GM12891 (cell line): ENCODE results near the gene ZFPM1.

ENCODE experiments used
- DNase-seq: peaks from one replicate; pipeline ENCODE4 v3.0.0; 2011; ENCODE audit warnings: low spot score; ENCODE audit not compliant: insufficient read length
- FAIRE-seq: peaks from 2 replicates; lab custom pipeline; 2011; peaks lifted over from hg19 to GRCh38; lab: Jason Lieb, UNC
- PAX5 ChIP-seq: IDR thresholded peaks from 2 replicates; pipeline ENCODE4 v1.6.1; 2011; ENCODE audit warnings: low read length, moderate library complexity, mild to moderate bottlenecking; ENCODE audit not compliant: insufficient read depth, severe bottlenecking
- POLR2A ChIP-seq: IDR thresholded peaks from 2 replicates; pipeline ENCODE4 v1.6.1; 2011; ENCODE audit warnings: low read depth, low read length, control low read depth
- POLR2AphosphoS5 ChIP-seq: IDR thresholded peaks from 2 replicates; pipeline ENCODE4 v1.6.1; 2011; ENCODE audit warnings: low read depth, low read length, control low read depth
- POU2F2 ChIP-seq: IDR thresholded peaks from 2 replicates; pipeline ENCODE4 v1.6.1; 2011; ENCODE audit warnings: low read depth, mild to moderate bottlenecking, control low read depth, low read length, moderate library complexity
- SPI1 ChIP-seq: IDR thresholded peaks from 2 replicates; pipeline ENCODE4 v1.6.1; 2011; ENCODE audit warnings: low read depth, low read length, control low read depth
- TAF1 ChIP-seq: IDR thresholded peaks from 2 replicates; pipeline ENCODE4 v1.6.1; 2011; ENCODE audit warnings: low read depth, low read length, control low read depth

The ZFPM1 gene

DNA sequence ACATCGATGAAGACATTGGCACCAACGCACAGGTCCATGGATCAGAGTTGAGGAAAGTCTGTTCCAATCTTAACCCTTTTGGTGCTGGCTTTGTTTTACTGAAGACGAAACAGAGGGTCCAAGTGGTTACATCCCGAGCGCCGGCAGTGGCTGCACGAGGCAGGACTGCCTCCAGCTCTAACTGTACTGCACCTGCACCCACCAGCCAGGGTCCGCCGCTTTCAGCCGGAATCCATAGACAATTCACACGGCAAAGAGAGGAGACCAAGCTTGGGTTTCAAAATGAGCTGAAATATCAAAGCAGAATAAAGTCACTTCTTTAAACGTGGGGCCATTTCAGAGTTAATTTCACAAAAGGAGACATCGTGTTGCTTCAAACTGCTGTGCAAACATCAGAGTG is 95.9 kb downstream of the ZFPM1 start:
- DNase-seq (no peak), FAIRE-seq (no peak)
- TF ChIP-seq SPI1 (no peak), POU2F2 (no peak), PAX5 (no peak)

DNA sequence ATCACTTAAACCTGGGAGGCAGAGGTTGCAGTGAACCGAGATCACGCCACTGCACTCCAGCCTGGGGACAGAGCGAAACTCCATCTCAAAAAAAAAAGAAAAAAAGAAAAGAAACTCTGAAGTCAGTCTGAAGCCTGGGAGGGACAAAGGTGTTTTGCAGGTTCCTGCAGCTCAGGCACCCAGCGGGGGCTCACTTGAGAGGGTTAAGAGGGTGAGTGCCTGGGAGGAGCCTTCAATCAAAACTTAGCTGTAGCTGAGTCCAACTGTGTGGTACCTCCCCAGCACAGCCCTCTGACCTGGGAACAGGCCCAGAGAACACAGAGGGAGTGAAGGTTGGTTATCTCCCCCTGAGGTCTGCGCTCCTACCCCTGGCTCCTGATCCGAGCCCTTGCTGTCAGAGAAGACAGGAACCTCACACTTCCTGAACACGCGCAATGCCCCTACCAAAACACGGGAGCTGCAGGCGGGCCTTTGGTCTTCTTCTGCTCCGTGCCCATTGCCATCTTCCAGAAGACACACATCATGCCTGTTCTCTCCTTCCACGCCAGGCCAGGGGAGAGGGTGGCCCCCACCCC is 96.7 kb downstream of the ZFPM1 start:
- FAIRE-seq (no peak), DNase-seq (no peak)
- no peak for TF ChIP-seq SPI1
- no peak for TF ChIP-seq TAF1
- TF ChIP-seq POU2F2, result no peak
- no peak for TF ChIP-seq POLR2A
- TF ChIP-seq PAX5, result no peak
- TF ChIP-seq POLR2AphosphoS5, result no peak

GRCh38 chr16:88550246-88550661 is 97.2 kb downstream of the ZFPM1 start:
- DNase-seq (no peak), FAIRE-seq (peak; percentile 20)
- TF ChIP-seq SPI1 (peak; percentile 20; the same call in 1 of the 2 replicates), POLR2AphosphoS5 (no peak)

GRCh38 chr16:88552166-88552565 is 99.1 kb downstream of the ZFPM1 start:
- FAIRE-seq (peak; percentile 5), DNase-seq (no peak)
- no peak for TF ChIP-seq TAF1
- TF ChIP-seq POU2F2, result no peak

GRCh38 chr16:88552815-88553214 is 99.7 kb downstream of the ZFPM1 start:
- TF ChIP-seq POLR2AphosphoS5 (no peak), TAF1 (no peak), SPI1 (no peak), PAX5 (no peak), POU2F2 (no peak), POLR2A (no peak)
- no peak for DNase-seq
- FAIRE-seq, result peak; percentile 47

DNA sequence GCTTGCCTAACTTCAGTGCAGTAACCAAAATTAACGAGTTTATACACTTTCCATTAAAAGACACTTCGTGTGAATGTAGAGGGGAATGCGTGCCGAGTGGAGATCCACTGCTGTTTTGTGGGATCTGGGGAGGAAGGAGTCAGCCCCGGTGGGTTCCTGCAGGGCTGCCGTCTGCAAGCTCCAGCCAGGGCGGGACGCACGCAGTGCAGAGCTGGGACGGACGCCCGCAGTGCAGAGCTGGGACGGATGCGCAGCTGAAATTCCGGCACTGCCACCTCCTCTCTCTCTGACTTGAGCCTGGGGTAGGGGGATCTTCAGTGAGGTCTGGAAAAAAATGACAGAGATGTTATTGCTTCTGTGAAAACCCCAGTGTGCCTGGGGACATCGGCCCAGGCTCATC is 100.7 kb downstream of the ZFPM1 start:
- TF ChIP-seq POLR2AphosphoS5, result no peak
- no peak for TF ChIP-seq POLR2A
- TF ChIP-seq POU2F2, result no peak
- TF ChIP-seq PAX5, result no peak
- no peak for TF ChIP-seq SPI1
- TF ChIP-seq TAF1, result no peak
- FAIRE-seq, result no peak
- no peak for DNase-seq

GRCh38 chr16:88554711-88555264 is 101.7 kb downstream of the ZFPM1 start:
- no peak for FAIRE-seq
- no peak for TF ChIP-seq PAX5
- no peak for TF ChIP-seq TAF1
- TF ChIP-seq SPI1, result no peak
- TF ChIP-seq POLR2AphosphoS5, result no peak
- no peak for TF ChIP-seq POLR2A
- no peak for TF ChIP-seq POU2F2
- DNase-seq, result no peak

DNA sequence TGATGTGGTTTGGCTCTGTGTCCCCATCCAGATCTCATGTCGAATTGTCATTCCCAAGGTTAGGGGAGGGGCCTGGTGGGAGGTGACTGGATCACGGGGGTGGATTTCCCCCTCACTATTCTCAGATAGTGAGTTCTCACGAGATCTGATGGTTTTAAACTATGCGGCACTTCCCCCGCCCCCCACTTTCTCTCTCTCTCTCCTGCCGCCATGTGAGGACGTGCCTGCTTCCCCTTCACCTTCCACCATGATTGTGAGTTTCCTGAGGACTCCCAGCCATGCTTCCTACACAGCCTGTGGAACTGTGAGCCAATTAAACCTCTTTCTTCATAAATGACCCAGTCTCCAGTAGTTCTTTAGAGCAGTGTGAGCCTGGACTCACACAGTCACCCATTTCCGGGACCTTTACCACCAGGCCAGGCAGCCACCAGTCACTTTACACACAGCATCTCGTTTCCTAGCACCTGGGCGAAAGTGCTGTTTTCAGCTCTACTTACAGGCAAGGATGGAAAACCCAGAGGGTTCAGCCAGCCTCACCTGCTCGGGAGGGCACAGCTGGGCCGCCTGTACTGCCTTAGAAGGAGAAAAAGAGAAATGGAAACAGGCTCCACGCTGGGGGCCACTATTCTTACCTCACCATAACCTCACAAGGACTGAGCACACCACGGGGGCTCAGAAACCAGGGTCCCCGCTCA is 103.4 kb downstream of the ZFPM1 start:
- TF ChIP-seq POU2F2, result no peak
- TF ChIP-seq SPI1, result no peak
- TF ChIP-seq PAX5, result no peak
- no peak for TF ChIP-seq POLR2AphosphoS5
- no peak for TF ChIP-seq POLR2A
- TF ChIP-seq TAF1, result no peak
- DNase-seq (no peak), FAIRE-seq (no peak)

DNA sequence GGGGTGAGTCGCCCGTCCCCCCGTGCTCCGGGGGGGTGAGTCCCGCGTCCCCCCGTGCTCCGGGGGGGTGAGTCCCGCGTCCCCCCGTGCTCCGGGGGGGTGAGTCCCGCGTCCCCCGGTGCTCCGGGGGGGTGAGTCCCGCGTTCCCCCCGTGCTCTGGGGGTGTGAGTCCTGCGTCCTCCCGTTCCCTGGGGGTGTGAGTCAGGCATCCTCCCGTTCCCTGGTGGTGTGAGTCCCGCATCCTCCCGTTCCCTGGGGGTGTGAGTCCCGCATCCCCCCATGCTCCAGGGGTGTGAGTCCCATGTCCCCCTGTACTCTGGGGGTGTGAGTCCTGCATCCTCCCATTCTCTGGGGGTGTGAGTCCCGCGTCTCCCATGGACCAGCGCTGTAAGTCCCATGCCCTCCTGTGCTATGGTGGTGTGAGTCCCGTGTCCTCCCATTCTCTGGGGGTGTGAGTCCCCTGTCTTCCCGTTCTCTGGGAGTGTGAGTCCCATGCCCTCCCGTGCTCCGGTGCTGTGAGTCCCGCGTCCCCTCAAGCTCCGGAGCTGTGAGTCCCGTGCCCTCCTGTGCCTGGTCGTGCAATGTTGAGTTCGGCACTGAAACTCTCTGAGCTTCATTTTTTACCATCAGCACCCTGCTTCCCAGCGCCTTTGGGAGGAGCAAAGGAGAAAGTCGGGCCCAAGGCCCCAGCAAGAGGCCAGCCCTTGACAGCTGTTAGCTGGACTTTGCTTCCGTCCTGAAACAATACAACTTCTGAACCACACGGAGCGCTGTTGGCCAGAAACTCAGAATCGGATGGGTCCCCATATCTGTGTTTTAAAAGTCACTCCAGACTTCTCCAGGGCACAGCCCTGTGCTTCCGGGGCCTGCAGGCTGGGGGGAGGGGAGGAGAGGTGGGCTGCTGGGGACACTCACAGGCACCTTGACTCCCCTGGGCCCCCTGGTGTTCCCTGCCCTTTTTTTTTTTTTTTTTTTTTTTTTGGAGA is 105.7 kb downstream of the ZFPM1 start:
- FAIRE-seq, result no peak

DNA sequence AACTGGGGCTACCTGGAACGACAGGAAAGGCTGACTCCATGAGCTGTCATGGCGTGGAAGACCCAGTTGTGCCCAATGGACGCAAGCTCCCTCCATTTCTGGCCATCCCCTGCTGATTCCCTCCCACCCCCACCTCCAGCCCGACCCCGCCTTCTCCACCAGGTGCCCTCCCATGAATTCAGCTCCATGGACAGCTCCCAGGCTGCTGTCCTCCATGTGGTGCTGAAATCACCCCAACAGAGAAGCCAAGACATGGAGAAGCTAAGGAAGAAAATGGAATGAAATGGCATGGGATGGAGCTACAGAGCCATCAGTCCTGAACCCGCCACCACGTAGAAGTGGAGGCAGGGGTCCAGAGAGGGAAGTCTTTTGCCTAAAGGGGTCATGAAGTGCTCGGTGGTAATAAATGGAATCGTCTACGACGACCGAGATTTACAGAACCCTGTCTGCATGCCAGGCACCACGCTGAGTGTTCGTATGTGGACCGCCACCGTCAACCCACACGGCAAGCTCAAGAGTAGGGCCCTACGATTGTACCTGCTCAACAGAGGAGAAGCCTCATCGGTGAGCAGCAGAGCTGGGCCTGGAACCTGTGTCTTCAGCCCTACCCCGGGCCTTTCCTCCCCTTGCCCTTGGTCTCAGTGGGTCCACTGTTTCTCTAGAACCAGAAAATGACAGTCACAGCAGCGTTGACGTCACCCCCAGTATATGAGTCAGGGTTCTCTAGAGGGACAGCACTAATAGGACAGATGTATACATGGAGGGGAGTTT is 107.8 kb downstream of the ZFPM1 start:
- FAIRE-seq (no peak), DNase-seq (no peak)
- no peak for TF ChIP-seq POLR2A
- no peak for TF ChIP-seq PAX5
- TF ChIP-seq TAF1, result no peak
- TF ChIP-seq SPI1, result no peak
- TF ChIP-seq POLR2AphosphoS5, result no peak
- TF ChIP-seq POU2F2, result no peak

More for the DNA sequence above, 105.7 kb downstream of the ZFPM1 start:
- DNase-seq, result no peak
- no peak for TF ChIP-seq POLR2A
- TF ChIP-seq PAX5, result no peak
- no peak for TF ChIP-seq POU2F2
- no peak for TF ChIP-seq POLR2AphosphoS5
- TF ChIP-seq SPI1, result no peak
- no peak for TF ChIP-seq TAF1
